ENCODE measurements around the gene ADAM12. TPM values are rescaled to one million over a fixed set of nuclear protein-coding genes. Genes with fewer than 3 reads are reported as not detected.

Gene ADAM12
- total RNA-seq, 1 experiment from 2014 or later = not detected

DNA sequence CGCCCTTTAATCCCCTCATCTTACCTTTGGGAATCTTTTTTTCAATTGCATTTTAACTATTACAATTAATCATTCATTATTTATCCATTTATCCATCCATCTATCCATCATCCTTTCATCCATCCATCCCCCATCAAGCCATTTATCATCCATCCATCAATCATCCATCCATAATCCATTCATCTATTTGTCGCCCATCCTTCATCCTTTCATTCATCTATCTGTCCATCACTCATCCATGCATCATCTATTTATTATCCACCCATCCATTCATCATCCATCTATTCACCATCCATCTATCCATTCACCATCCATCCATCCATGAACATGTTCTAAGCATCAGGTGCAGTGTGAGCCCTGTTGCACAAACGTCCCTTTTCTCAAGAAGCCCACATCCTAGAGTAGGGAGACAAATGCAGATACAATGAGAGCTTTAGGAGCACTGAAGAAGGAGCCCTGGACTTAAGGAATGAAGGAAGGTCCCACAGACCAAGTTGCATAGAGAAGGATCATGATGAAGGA is 199.5 kb downstream of the ADAM12 start:
- Histone ChIP-seq H3K36me3 (ENCODE audit: insufficient read depth, low read length) (no peaks in the 10 kb centered on the region), H3K9me3 (ENCODE audit: low read length) (no peaks in the 10 kb centered on the region), H3K4me3 (ENCODE audit: low read length) (no peak overlapping the region), H3K4me2 (ENCODE audit: low read depth, low read length, poor library complexity, severe bottlenecking) (no peak overlapping the region), H3K9me2 (replicated peaks; ENCODE audit: insufficient read depth, low read length) (no peaks in the 10 kb centered on the region), H3K4me1 (ENCODE audit: low read length) (no peaks in the 10 kb centered on the region), H2AFZ (ENCODE audit: low read length) (no peak overlapping the region), H3K27ac (ENCODE audit: low read length) (no peak overlapping the region), H4K20me1 (ENCODE audit: insufficient read depth, low read depth, low read length) (no peaks in the 10 kb centered on the region), H3K9ac (ENCODE audit: low read length) (no peak overlapping the region), H3K27me3 (ENCODE audit: low read length) (no peaks in the 10 kb centered on the region), H3K79me2 (ENCODE audit: low read length) (no peaks in the 10 kb centered on the region)
- no peak for DNase-seq

DNA sequence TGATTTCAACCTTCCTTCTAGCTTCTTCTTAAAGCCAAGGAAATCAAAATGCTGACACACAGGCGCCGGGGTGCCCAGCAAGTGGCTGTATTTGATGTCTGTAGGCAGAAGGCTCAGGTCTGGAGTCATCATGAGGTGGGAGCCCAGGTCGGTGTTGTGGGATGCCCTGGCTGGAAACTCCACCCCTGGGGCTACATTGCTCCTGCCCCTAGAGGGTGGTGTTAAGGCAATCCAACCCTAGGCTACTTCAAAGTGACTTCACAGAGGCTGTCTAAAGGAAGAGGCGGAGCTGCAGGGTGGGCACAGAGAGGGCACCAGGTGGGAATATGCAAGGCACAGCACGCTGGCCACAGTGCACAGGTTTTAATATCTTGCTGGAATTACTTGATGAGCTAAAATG is 200.9 kb downstream of the ADAM12 start:
- no peaks in the 10 kb centered on the region for H3K9me2 ChIP-seq (replicated peaks; ENCODE audit: insufficient read depth, low read length)
- no peaks in the 10 kb centered on the region for H3K9me3 ChIP-seq (ENCODE audit: low read length)
- no peak overlapping the region for H3K4me3 ChIP-seq (ENCODE audit: low read length)
- no peaks in the 10 kb centered on the region for H3K36me3 ChIP-seq (ENCODE audit: insufficient read depth, low read length)
- DNase-seq = no peak
- H3K9ac ChIP-seq (ENCODE audit: low read length) = no peak overlapping the region
- H4K20me1 ChIP-seq (ENCODE audit: insufficient read depth, low read depth, low read length) = no peaks in the 10 kb centered on the region
- no peak overlapping the region for H3K27ac ChIP-seq (ENCODE audit: low read length)
- H3K4me1 ChIP-seq (ENCODE audit: low read length) = no peaks in the 10 kb centered on the region
- no peak overlapping the region for H3K4me2 ChIP-seq (ENCODE audit: low read depth, low read length, poor library complexity, severe bottlenecking)
- H3K27me3 ChIP-seq (ENCODE audit: low read length) = no peaks in the 10 kb centered on the region
- H2AFZ ChIP-seq (ENCODE audit: low read length) = no peak overlapping the region
- H3K79me2 ChIP-seq (ENCODE audit: low read length) = no peaks in the 10 kb centered on the region

DNA sequence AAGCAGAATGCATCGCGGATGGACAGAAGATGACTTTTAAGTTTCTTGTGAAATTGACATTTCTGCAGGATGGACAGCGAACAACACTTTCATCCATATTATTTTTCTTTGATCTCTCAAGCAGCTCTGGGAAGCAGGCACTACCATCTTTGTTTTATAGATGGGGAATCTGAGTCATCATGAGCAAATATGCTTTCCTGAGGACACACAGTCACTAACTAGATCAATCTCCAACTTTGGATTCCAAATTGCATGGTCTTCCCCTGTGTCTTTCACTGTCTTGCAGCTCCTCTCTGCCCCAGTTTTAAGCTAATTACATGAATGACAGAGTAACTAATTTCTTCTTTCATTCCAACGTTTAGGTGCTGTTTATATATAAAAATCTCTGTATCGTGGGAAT is 201.5 kb downstream of the ADAM12 start:
- H3K4me3 ChIP-seq (ENCODE audit: low read length) = no peak overlapping the region
- no peaks in the 10 kb centered on the region for H3K36me3 ChIP-seq (ENCODE audit: insufficient read depth, low read length)
- no peak overlapping the region for H3K4me2 ChIP-seq (ENCODE audit: low read depth, low read length, poor library complexity, severe bottlenecking)
- no peaks in the 10 kb centered on the region for H3K27me3 ChIP-seq (ENCODE audit: low read length)
- H3K9ac ChIP-seq (ENCODE audit: low read length) = no peak overlapping the region
- H4K20me1 ChIP-seq (ENCODE audit: insufficient read depth, low read depth, low read length) = no peaks in the 10 kb centered on the region
- no peaks in the 10 kb centered on the region for H3K9me3 ChIP-seq (ENCODE audit: low read length)
- H3K27ac ChIP-seq (ENCODE audit: low read length) = no peak overlapping the region
- no peaks in the 10 kb centered on the region for H3K4me1 ChIP-seq (ENCODE audit: low read length)
- DNase-seq = no peak
- no peaks in the 10 kb centered on the region for H3K9me2 ChIP-seq (replicated peaks; ENCODE audit: insufficient read depth, low read length)
- H2AFZ ChIP-seq (ENCODE audit: low read length) = no peak overlapping the region
- no peaks in the 10 kb centered on the region for H3K79me2 ChIP-seq (ENCODE audit: low read length)

DNA sequence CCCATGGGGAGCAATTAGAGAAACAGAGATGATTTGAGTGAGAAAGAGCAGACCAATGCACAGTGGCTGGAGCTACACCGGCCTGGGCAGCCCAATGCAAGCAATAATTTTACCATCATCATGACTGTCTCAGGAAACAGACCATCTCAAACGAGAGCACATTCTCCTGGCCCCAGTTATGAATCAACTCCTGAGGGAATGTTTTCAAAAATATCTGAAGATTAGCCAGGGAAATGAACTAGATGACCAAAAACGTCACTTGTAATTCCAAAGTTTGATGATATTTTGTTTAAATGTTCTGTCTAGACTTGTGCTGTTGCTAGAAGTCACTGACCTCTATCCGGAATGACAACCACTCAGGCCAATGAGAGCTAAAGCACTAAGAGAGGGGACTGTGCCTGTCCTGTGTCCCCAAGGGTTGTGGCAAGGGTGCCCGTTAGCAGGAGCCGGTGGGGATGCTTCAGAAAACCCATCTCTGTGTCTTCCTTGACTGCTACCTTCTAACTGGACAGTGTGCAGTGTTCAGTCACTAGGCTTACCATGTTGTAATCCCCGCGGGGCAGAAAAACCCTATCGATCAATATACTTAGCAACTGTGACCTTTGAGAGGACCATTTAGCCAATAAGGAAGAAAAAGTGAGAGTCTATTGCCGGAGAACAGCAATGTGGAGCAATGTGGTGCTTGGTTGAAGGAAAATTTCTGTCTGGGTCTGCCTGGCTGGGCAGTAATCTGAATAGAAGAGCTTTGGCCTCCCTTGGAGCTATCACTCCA is 202.4 kb downstream of the ADAM12 start:
- Histone ChIP-seq H3K27ac (ENCODE audit: low read length) (no peak overlapping the region), H3K9me2 (replicated peaks; ENCODE audit: insufficient read depth, low read length) (no peaks in the 10 kb centered on the region), H3K36me3 (ENCODE audit: insufficient read depth, low read length) (no peaks in the 10 kb centered on the region), H4K20me1 (ENCODE audit: insufficient read depth, low read depth, low read length) (no peaks in the 10 kb centered on the region), H3K4me2 (ENCODE audit: low read depth, low read length, poor library complexity, severe bottlenecking) (no peak overlapping the region), H2AFZ (ENCODE audit: low read length) (no peak overlapping the region), H3K79me2 (ENCODE audit: low read length) (no peaks in the 10 kb centered on the region), H3K4me3 (ENCODE audit: low read length) (no peak overlapping the region), H3K9ac (ENCODE audit: low read length) (no peak overlapping the region), H3K27me3 (ENCODE audit: low read length) (no peaks in the 10 kb centered on the region), H3K9me3 (ENCODE audit: low read length) (no peaks in the 10 kb centered on the region), H3K4me1 (ENCODE audit: low read length) (no peaks in the 10 kb centered on the region)
- DNase-seq = no peak

DNA sequence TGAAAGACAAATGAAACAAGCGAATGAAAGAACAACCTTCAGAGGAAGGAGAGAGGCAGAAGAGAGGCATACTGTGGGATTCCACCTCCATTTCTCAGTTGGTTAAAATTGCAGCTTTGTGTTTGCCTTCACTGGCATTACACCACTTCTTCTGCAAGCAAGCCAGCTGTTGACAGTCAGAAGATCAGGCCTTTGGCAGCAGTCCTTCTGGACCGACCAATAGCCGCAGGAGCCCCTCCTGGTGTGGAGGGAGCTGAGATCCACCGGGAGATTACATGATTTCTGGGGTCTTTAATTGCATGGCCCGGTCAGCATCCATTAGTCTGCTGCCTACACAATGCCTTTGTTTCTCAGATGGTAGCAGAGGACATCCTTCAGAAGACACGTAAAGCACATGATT is 206.7 kb downstream of the ADAM12 start:
- Histone ChIP-seq H3K9me3 (ENCODE audit: low read length) (no peaks in the 10 kb centered on the region), H3K4me3 (ENCODE audit: low read length) (no peak overlapping the region), H3K79me2 (ENCODE audit: low read length) (no peaks in the 10 kb centered on the region), H3K4me1 (ENCODE audit: low read length) (no peaks in the 10 kb centered on the region), H2AFZ (ENCODE audit: low read length) (no peak overlapping the region), H3K4me2 (ENCODE audit: low read depth, low read length, poor library complexity, severe bottlenecking) (no peak overlapping the region), H3K27me3 (ENCODE audit: low read length) (no peaks in the 10 kb centered on the region), H3K27ac (ENCODE audit: low read length) (no peak overlapping the region), H4K20me1 (ENCODE audit: insufficient read depth, low read depth, low read length) (no peaks in the 10 kb centered on the region), H3K9ac (ENCODE audit: low read length) (no peak overlapping the region), H3K36me3 (ENCODE audit: insufficient read depth, low read length) (no peaks in the 10 kb centered on the region), H3K9me2 (replicated peaks; ENCODE audit: insufficient read depth, low read length) (no peaks in the 10 kb centered on the region)
- no peak for DNase-seq

DNA sequence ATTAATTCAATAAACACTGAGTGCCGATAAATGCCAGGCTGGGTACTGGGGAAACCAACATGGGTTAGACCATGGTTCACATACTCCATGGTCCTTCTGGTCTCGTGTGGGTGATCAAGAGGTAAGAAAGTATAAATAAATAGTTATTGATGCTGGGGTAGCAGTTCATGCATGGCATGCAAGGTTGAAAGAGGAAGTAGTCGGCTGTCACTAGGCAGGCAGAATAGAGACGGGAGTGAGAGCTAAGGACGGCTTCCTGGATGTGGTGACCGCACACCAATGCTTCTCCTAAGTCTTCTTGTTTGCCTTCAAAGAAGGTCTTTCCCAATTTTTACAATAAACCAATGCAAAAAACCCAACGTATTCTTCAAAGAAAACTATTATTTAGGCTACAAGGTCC is 208.6 kb downstream of the ADAM12 start:
- no peaks in the 10 kb centered on the region for H3K79me2 ChIP-seq (ENCODE audit: low read length)
- H3K27me3 ChIP-seq (ENCODE audit: low read length) = no peaks in the 10 kb centered on the region
- no peak overlapping the region for H3K4me2 ChIP-seq (ENCODE audit: low read depth, low read length, poor library complexity, severe bottlenecking)
- no peak overlapping the region for H2AFZ ChIP-seq (ENCODE audit: low read length)
- no peak overlapping the region for H3K9ac ChIP-seq (ENCODE audit: low read length)
- no peaks in the 10 kb centered on the region for H4K20me1 ChIP-seq (ENCODE audit: insufficient read depth, low read depth, low read length)
- no peak for DNase-seq
- H3K4me3 ChIP-seq (ENCODE audit: low read length) = no peak overlapping the region
- H3K4me1 ChIP-seq (ENCODE audit: low read length) = no peaks in the 10 kb centered on the region
- H3K27ac ChIP-seq (ENCODE audit: low read length) = no peak overlapping the region
- no peaks in the 10 kb centered on the region for H3K36me3 ChIP-seq (ENCODE audit: insufficient read depth, low read length)
- H3K9me3 ChIP-seq (ENCODE audit: low read length) = no peaks in the 10 kb centered on the region
- H3K9me2 ChIP-seq (replicated peaks; ENCODE audit: insufficient read depth, low read length) = no peaks in the 10 kb centered on the region

DNA sequence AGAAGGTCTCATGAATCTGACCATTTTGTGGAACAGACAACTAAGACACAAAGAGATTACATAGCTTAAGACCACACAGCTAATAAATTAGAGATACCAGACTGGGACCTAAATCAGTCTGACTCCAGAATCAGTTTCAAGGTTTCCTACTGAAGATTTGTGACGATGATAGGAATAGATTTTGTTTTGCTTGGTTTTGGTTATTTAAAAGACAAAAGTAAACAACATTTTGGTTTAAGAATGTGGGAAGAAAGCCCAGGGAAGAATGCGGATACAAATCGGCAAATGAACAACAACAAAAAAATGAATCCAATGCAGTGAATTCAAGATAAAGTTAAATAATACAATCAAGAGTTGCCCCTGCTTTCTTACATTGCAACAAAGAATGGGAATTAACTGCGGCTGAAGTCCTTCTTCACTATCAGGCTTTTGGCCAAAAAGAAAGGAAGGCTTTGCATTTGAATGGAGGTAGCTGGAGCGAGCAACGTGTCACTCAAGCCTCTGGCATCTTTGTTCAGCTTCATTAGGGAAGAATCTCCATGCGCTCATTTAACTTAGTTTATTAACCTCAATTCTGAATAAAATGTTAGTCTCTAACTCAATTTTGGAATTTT is 210.8 kb downstream of the ADAM12 start:
- Histone ChIP-seq H3K4me2 (ENCODE audit: low read depth, low read length, poor library complexity, severe bottlenecking) (no peak overlapping the region), H3K9me2 (replicated peaks; ENCODE audit: insufficient read depth, low read length) (no peaks in the 10 kb centered on the region), H3K4me3 (ENCODE audit: low read length) (no peak overlapping the region), H3K9me3 (ENCODE audit: low read length) (no peaks in the 10 kb centered on the region), H3K36me3 (ENCODE audit: insufficient read depth, low read length) (no peaks in the 10 kb centered on the region), H3K4me1 (ENCODE audit: low read length) (no peaks in the 10 kb centered on the region), H3K79me2 (ENCODE audit: low read length) (no peaks in the 10 kb centered on the region), H3K27ac (ENCODE audit: low read length) (no peak overlapping the region), H3K27me3 (ENCODE audit: low read length) (no peaks in the 10 kb centered on the region), H2AFZ (ENCODE audit: low read length) (no peak overlapping the region), H3K9ac (ENCODE audit: low read length) (no peak overlapping the region), H4K20me1 (ENCODE audit: insufficient read depth, low read depth, low read length) (no peaks in the 10 kb centered on the region)
- no peak for DNase-seq

DNA sequence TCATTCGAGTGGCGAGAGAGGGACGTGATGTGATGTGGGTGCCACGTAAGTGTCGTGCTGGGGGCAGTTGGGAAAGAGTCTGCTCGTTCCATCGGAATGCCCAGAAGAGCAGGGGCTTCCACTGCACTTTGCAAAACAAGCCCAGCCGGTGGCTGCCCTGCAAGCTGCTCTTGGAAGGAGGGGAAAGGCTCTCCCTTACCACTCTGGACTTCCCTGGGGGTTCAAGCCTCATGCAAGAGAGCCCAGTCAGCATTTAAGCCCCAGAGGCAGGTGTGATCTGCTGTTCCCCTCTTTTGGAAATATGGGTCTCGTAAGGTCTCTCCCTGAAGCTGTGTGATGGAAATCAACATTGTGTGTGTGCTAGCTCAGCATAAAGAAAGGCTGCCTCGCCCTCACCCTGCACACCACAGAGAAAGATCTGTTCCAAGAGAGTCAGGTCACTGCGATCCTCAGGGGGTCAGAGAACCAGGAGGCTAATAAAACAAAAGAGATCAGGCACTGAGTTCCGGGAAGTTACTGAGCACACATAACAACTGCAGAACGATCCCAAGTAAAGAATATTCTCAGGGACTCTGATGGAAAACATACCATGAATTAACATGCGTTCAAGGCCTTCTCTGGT is 212.5 kb downstream of the ADAM12 start:
- Histone ChIP-seq H4K20me1 (ENCODE audit: insufficient read depth, low read depth, low read length) (no peaks in the 10 kb centered on the region), H3K27ac (ENCODE audit: low read length) (no peak overlapping the region), H2AFZ (ENCODE audit: low read length) (no peak overlapping the region), H3K9me2 (replicated peaks; ENCODE audit: insufficient read depth, low read length) (no peaks in the 10 kb centered on the region), H3K79me2 (ENCODE audit: low read length) (no peaks in the 10 kb centered on the region), H3K4me1 (ENCODE audit: low read length) (no peaks in the 10 kb centered on the region), H3K4me3 (ENCODE audit: low read length) (no peak overlapping the region), H3K27me3 (ENCODE audit: low read length) (no peaks in the 10 kb centered on the region), H3K36me3 (ENCODE audit: insufficient read depth, low read length) (no peaks in the 10 kb centered on the region), H3K4me2 (ENCODE audit: low read depth, low read length, poor library complexity, severe bottlenecking) (no peak overlapping the region), H3K9ac (ENCODE audit: low read length) (no peak overlapping the region), H3K9me3 (ENCODE audit: low read length) (no peaks in the 10 kb centered on the region)
- DNase-seq = no peak
